ENCODE measurements around the gene SYNE2.

Gene SYNE2

GRCh38 chr14:64074961-64075612, 222.3 kb downstream of the SYNE2 start:
- no peak for DNase-seq (ENCODE audit: low read depth)
- TF ChIP-seq CTCF (IDR thresholded peaks at IDR 0.05; ENCODE audit: control insufficient read depth, extremely low read depth, insufficient read depth), result no peak
- no peak overlapping the region for H3K4me3 ChIP-seq (ENCODE audit: low read depth, low read length)

GRCh38 chr14:64075613-64076005, 222.8 kb downstream of the SYNE2 start:
- DNase-seq (ENCODE audit: low read depth), result no peak
- no peak for TF ChIP-seq CTCF (IDR thresholded peaks at IDR 0.05; ENCODE audit: control insufficient read depth, extremely low read depth, insufficient read depth)
- H3K4me3 ChIP-seq (ENCODE audit: low read depth, low read length), result no peak overlapping the region

- DNase-seq (ENCODE audit: low read depth), result no peak
- H3K4me3 ChIP-seq (ENCODE audit: low read depth, low read length), result no peak overlapping the region
- TF ChIP-seq CTCF (IDR thresholded peaks at IDR 0.05; ENCODE audit: control insufficient read depth, extremely low read depth, insufficient read depth), result no peak
Measured at GRCh38 chr14:64080452-64080851, 227.6 kb downstream of the SYNE2 start.

- no peak for TF ChIP-seq CTCF (IDR thresholded peaks at IDR 0.05; ENCODE audit: control insufficient read depth, extremely low read depth, insufficient read depth)
- H3K4me3 ChIP-seq (ENCODE audit: low read depth, low read length), result no peak overlapping the region
- DNase-seq (ENCODE audit: low read depth), result no peak
Measured at GRCh38 chr14:64081174-64081746, 228.5 kb downstream of the SYNE2 start.

- no peak for TF ChIP-seq CTCF (IDR thresholded peaks at IDR 0.05; ENCODE audit: control insufficient read depth, extremely low read depth, insufficient read depth)
- no peak overlapping the region for H3K4me3 ChIP-seq (ENCODE audit: low read depth, low read length)
- no peak for DNase-seq (ENCODE audit: low read depth)
Measured at GRCh38 chr14:64082837-64083236, 230.0 kb downstream of the SYNE2 start.

- peak; percentile 69 for DNase-seq (ENCODE audit: low read depth)
- no peak overlapping the region for H3K4me3 ChIP-seq (ENCODE audit: low read depth, low read length)
- TF ChIP-seq CTCF (IDR thresholded peaks at IDR 0.05; ENCODE audit: control insufficient read depth, extremely low read depth, insufficient read depth), result no peak
Measured at GRCh38 chr14:64088647-64088964, 235.8 kb downstream of the SYNE2 start.

GRCh38 chr14:64089920-64090319, 237.1 kb downstream of the SYNE2 start:
- TF ChIP-seq CTCF (IDR thresholded peaks at IDR 0.05; ENCODE audit: control insufficient read depth, extremely low read depth, insufficient read depth), result no peak
- DNase-seq (ENCODE audit: low read depth), result no peak
- no peak overlapping the region for H3K4me3 ChIP-seq (ENCODE audit: low read depth, low read length)
